ENCODE data around the gene FUT3.
"Not testable (repeated sequence)": the region's sequence is repeated elsewhere in the genome, so short reads cannot be mapped to it uniquely, and the experiment has no call there.

The FUT3 gene

GRCh38 chr19:5851302-5851701, at the start of gene FUT3:
Gene FUT3, minus strand, starts transcription at chr19:5851449.
- DNase-seq, result no peak

- DNase-seq, result no peak
Measured at GRCh38 chr19:5900976-5901375, 49.7 kb upstream of the FUT3 start.

- DNase-seq, result no peak
Measured at GRCh38 chr19:5899728-5900526, 48.7 kb upstream of the FUT3 start.

DNA sequence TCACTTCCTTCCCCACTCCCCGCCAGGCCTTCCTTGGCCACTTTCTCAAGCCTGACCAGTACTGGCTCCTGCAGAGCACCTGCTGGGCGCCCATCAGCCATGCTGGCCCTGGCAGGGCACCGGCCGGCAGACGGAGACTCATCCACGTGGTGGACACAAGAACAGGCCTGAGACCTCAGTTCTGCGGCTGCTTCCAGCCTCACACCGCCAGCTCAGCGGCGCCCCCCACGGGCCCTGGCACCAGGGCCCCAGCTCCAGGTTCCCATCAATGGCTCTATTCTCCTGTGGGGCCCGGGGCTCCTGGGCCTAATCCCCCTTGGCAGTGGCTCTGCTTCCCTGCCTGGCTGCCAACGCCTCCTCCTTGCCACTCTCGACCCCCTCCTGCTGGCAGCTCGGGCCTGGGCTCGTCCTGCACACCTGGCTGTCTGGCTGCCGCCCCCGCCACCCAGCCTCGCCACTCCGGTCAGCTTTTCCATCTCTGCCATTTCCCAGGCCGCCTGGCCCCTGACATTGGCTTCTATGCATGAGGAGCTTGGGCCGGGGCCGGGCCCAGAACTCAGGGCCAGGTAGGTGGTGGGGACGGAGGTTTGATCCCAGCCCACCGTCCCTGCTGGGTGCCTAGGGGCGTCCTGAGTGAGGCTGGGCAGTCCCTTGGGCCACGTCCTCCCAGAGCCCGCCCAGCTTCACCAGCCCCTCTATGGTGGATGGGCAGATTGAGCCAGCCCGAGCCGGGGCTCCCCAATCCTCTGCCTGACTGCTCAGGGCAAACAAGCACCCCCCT, 46.1 kb upstream of the FUT3 start:
- DNase-seq, result no peak

DNA sequence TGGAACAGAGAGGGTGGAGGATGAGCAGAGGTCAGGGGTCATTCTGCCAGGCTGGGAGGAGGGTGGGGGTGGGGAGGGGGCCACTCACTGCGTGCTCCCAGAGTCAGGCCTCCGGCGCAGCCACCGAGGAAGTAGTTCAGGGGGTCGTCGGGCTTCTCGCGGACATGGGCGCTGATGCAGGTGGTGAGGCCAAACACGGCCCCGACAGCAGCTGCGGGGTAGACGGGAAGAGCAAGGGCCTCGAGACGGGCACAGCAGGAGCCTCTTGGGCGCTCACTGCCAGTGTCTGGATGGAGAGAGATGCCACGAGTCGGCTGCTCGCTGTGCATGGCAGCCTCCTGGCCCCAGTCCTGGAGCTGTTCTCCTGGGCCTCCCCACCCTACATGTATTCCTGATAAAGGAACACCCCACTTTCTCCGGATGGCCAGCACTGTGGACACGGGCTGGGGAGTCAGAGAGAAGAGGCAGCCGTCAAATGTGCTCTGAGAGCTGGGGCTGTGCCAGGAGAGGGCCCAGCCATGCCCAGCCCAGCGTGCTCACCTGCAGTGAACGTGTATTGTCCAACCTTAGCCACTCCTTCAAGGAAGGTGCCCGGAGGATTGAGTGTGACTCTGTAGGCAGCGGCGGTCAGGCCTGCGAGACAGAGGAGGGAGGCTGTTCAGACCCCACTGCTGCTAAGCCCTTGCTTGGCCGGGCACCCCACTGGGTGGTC, 45.3 kb upstream of the FUT3 start:
- DNase-seq, result no peak

- DNase-seq, result no peak
Measured at GRCh38 chr19:5895890-5896289, 44.6 kb upstream of the FUT3 start.

- DNase-seq, result no peak
Measured at GRCh38 chr19:5895409-5895808, 44.2 kb upstream of the FUT3 start.

GRCh38 chr19:5894704-5895349, 43.6 kb upstream of the FUT3 start:
- DNase-seq, result no peak

GRCh38 chr19:5893907-5894703, 42.9 kb upstream of the FUT3 start:
- no peak for DNase-seq

DNA sequence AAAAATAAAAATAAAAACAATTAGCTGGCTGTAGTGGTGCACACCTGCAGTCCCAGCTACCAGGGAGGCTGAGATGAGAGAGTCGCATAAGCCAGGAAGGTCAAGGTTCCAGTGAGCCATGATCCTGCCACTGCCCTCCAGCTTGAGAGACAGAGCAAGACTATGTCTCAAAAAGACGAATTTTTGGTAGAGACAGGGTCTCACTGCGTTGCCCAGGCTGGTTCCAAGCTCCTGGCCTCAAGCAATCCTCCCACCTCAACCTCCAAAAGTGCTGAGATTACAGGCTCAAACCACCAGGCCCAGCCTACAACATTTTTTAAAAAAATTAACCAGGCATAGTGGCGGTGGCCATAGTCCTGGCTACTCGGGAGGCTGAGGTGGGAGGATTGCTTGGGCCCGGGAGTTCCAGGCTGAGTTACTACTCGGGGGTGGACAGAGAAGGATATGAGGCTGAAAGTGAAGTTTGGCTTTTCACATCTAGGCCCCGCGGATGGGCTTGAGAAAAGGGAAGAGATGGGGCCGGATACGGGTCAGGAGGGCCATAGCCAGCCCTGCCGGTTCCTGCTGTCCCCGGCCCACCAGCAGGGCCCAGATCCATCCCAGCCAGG, 42.2 kb upstream of the FUT3 start:
- DNase-seq, result no peak

DNA sequence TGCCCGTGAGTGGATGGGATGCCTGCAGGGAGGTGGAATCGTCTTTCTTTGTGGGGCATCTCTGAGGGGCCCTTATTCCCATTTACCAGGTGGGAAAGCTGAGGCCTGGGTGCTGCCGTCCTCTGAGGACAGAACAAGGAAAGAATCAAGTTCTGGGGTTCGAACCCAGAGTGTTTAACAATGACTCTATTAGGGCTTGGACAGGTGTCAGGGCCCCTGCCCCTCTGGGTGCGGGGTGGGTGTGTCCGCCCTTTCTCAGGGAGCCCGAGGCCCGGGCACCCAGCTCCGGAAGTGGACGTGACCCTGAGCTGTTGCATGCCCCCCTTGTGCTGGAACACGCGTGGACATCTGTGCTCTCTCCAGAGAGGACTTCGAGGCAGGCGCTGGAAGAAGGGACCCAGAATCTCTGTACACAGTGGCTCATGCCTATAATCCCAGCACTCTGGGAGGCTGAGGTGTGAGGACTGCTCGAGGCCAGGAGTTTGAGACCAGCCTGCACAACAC, 41.6 kb upstream of the FUT3 start:
- no peak for DNase-seq

- no peak for DNase-seq
Measured at GRCh38 chr19:5891938-5892771, 40.9 kb upstream of the FUT3 start.

DNA sequence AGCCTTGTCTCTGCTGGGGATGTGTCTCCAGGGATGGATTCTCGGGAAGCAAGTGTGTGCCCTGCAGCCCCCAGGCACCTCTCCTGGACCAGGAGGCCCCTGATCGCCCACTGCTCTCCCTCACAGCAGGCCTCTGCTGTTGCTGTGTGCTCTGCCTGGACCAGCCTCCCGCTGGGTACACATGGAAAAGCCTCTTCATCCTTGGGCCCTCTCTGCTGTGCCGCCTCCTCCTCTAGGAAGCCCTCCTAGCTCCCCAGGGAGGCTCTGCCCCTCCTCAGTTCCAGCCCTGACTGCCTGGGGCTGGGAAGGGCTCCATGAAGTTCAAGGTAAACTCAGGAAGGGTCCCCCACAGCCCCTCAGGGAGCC, 40.3 kb upstream of the FUT3 start:
- no peak for DNase-seq

DNA sequence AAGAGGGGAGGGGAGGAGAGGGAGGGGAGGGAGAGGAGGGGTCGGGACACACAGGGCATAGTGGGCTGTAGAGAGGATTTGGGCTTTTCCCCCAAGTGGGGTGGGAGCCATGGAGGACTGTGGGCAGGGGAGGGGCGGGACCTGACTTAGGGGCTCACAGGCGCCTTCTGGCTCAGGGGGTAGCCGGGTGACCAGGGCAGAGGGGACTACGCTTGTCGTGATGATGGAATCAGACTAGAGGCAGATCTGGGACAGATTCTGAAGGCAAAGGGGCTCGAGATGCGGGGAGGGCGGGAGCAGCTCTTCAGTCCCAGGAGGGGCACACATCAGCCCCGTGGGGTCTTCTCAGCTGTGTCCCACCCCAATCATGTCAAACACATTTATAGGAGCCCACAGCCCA, 38.9 kb upstream of the FUT3 start:
- no peak for DNase-seq

- no peak for DNase-seq
Measured at GRCh38 chr19:5889288-5889971, 38.2 kb upstream of the FUT3 start.

DNA sequence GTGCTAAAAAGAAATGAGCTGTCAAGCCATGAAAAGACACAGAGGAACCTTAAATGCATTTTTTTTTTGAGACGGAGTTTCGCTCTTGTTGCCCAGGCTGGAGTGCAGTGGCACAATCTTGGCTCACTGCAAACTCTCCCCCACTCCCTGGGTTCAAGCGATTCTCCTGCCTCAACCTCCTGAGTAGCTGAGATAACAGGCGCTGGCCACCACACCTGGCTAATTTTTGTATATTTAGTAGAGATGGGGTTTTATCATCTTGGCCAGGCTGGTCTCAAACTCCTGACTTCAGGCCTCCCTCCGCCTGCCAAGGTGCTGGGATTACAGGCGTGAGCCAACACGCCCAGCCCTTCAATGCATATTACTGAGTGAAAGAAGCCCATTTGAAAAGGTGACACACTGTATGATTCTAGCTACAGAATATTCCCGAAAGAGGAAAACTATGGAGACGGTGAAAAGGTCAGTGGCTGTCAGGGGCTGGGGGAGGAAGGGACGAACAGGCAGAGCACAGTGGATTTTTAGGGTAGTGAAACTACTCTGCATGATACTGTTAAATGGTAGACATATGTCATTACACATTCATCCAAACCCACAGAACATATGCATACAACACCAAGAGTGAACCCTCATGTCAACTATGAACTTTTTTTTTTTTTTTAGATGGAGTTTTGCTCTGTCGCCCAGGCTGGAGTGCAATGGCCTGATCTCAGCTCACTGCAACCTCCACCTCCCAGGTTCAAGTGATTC, 33.0 kb upstream of the FUT3 start:
- DNase-seq, result not testable (repeated sequence)

DNA sequence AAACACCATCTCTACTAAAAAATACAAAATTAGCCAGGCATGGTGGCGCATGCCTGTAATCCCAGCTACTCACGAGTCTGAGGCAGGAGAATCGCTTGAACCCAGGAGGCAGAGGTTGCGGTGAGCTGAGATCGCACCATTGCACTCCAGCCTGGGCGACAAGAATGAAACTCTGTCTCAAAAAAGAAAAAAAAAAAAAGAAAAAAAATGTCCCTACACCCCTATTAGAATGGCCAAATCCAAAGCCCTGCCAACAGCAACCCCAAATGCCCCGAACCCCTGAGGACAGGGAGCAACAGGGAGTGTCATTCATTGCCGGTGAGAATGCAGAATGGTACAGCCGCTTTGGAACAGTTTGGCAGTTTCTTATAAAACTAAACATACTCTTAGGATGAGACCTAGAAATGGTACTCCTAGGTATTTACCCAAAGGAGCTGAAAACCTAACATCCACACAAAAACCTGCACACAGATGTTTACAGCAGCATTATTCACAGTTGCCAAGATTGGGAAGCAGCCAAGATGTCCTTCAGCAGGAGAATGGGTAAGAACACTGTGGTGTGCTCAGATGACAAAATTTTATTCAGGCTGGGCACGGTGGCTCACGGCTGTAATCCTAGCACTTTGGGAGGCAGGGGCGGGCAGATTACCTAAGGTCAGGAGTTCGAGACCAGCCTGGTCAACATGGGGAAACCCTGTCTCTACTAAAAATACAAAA, 32.1 kb upstream of the FUT3 start:
- DNase-seq, result not testable (repeated sequence)

DNA sequence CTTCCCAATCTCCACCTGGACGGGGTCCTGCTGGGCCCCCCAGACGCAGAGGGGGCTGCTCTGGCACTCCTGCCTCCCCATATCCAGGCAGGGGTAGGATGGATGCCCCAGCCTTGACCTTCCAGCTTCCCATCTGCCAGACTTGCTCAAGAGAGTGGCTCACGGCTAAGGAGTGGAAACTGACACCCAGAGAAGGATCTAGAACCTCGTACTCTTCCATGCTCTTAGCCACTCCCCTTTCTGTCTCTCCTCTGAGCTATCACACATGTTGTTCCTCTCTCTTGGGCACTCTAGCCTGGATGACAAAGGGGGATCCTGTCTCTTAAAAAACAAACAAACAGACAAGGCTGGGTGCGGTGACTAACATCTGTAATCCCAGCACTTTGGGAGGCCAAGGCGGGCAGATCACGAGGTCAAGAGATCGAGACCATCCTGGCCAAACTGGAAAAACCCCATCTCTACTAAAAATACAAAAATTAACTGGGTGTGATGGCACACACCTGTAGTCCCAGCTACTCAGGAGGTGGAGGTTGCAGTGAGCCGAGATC, 31.2 kb upstream of the FUT3 start:
- DNase-seq, result no peak
